GM04504 (cell line): ENCODE results near the gene TNKS1BP1.
A peak's percentile ranks its signal among the peaks of the same experiment; 100 is the strongest.

ENCODE experiments used
- DNase-seq: peaks from one replicate; pipeline ENCODE4 v3.0.0-alpha.2; 2012; ENCODE audit warnings: low read depth

Gene TNKS1BP1

GRCh38 chr11:57327721-57328120, 3.0 kb upstream of the TNKS1BP1 start:
- no peak for DNase-seq

- no peak for DNase-seq
Observed at GRCh38 chr11:57325735-57326048, 940 bp upstream of the TNKS1BP1 start.

DNA sequence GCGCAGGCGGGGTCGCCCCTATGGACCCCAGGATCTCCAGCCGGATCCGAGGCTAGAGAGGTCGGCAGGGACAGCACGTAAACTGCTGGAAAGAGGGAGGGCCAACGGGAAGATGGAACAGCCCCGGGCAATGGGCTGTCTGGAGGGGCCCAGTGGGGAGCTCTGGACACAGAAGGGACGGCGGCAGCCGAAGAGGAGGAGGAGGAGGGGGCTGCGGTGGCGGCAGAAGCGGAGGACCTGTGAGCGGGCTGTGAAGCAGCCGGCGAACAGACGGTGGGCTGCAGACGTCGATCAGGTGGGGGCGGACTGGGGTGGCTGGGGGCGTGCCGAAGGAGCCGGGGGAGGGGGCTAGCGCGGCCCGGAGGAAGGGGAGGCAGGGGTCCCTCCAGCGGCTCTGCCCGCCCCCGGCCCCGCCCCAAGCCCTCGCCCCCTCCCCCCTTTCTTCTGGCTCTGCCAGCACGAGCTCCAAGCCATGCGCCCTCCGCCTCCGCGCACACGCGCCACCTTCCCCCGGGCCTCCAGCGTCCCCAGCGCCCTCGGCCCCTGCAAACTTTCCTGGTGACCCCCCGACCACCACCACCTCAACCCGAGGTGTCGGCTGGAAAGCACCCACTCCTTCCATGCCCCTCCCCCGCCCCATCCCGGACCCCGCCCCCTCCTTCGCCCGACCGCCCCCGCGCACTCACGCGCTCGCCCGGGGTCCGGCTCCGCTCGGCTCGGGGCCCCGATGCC, 432 bp downstream of the TNKS1BP1 start:
- no peak for DNase-seq

DNA sequence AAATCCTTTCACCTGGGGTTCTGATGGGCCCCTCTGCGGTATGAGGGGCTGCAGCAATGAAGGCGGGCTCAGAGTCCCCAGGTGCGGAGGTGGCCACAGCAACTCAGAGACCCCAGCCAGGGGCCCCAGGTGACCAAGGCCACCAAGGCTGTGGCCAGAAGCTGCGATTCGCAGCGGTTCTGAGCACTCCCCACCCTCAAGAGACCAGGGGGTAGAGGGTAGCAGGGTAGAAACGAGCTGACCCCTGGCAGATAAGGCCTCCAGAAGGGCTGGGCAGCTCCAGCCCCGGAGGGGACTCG, 948 bp downstream of the TNKS1BP1 start:
- DNase-seq: no peak

DNA sequence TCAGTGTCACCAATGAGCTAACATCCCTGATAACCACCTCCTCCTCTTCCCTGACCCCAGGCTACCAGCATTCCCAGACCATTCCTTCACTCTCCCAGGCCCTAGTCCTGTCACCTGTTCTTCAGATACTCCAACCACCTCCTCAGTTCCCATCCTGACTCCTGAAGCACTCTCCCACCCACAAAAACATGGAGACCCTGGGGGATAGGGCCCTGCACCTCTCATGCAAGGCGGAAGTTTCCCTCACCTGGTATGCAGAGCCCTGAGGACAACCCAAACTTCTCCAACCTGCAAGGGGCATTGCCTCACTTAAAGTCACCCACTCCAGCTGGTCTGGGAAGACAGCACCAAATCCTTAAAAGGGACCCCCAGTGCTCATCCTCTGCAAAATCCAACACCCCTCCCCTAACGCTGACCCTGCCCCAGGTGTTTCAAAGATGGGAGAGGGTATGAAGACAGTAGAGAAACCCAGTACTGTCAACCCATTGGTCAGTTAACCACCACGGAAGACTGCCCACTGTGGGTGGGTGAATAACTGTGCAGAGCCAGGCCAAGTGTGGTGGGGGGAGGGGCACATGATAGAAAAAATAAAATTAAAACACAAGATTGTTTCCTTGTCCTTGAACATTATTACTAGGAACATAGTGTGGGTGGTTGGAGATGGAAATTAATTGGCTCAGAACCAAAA, 1.4 kb downstream of the TNKS1BP1 start:
- DNase-seq: no peak

DNA sequence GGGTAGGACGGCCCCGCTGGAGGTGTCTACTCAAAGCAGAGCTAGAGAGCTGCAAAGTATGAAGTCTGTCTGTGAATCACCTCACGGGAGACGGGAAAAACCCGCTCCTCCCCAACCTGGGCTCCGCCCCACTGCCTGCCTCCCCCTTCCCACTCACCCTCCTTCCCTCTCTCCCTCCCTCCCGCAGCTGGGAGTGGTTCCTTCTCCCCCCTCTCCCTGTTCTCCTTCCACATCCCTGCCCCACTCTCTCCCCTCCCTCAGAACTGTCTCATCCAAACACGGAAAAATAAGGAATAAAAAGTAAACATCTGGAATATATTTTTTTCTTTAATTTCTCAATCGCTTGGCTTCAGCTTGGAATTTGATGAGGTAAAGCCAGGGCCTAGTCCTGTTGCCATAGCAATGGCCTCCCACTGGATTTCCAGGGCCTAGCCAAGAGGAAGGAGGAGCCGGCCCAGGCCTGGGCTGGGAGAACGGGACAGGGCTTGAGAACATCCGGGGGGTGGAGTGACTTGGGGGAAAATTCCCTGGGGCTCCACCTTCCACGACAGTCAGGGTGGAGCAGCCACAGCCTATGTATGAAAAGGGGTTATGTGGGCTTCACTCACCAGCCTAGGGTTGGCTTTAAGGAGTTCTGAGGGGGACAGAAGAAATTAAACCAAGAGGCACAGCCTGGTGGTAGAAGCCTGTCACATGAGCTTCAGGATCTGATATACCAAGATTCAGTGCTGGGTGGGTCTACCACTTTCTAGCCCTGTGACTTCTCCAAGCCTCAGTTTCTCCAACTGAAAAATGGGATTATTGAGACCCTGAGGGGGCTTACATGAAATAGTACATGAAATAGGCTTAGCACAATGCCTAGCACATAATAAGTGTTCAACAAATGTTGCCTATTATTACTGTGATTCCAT, 2.2 kb downstream of the TNKS1BP1 start:
- peak; percentile 98 for DNase-seq

DNA sequence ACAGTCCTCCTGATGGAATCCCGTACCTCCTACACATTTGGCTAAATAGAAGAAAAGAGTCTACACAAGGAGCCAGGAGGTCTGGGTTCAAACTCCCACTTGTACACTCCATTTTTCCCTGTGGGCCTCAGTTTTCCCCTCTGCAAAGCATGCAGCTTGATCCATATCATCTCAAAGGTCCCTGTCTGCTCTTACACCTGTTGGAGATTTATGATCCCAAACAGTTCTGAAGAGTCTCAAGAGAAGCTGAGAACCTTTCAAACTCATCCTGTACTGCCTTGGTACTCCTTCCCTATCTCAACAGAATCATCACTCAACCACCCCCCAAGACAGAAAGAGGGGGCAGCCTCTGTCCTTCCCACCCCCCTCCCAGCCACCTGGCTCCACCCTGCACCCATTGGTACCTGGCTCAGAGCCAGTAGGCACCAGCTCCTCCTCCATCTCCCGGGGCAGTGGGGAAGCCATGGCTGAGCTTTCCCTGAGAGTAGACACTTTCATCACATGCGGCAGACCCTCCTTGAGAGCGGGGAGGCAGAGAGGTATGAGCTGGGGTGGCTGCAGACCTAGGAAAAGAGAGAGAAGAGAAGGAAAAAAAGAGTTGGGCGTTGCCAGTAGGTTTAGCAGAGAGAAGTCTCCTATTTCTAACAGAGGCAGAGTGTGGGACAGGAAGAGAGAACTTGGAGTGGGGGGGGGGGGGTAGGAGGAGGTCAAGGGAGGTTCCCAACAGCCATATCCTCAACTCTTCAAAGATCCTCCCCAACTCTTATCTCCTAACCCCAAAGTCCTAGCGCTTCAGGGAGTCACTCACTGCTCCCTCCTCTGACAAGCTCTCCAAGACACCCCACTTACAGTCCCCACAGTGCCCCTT, 3.1 kb downstream of the TNKS1BP1 start:
- DNase-seq: no peak

DNA sequence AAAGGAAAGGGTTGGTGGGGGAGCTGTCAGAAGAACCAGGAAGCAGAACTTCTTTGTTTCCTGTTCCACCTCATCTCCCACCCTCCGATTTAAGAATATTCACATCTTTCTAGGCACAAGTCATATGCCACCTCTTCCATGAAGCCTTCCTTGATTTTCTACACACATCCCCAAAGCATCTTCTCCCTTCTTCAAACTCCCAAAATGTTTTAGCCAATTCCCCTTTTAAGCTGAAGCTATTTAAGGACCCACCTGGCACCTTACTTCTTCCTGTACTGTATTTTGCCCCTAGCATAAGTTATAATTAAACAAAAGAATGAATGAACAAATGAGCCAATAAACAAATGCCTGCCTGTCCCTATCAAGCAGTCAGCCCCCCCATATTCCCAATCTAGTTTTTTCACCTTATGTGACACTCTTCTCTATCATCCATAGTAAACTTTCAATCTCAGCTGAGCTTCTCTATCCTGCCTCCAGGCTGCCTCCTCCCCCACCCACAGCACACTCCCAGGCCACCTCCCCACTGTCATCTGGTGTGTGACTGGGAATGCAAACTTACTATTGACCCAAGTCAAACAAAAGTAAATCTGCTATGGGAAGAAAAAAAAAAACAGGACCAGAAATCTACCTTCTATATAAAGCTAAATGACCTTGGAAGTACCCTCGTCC, 3.9 kb downstream of the TNKS1BP1 start:
- no peak for DNase-seq

DNA sequence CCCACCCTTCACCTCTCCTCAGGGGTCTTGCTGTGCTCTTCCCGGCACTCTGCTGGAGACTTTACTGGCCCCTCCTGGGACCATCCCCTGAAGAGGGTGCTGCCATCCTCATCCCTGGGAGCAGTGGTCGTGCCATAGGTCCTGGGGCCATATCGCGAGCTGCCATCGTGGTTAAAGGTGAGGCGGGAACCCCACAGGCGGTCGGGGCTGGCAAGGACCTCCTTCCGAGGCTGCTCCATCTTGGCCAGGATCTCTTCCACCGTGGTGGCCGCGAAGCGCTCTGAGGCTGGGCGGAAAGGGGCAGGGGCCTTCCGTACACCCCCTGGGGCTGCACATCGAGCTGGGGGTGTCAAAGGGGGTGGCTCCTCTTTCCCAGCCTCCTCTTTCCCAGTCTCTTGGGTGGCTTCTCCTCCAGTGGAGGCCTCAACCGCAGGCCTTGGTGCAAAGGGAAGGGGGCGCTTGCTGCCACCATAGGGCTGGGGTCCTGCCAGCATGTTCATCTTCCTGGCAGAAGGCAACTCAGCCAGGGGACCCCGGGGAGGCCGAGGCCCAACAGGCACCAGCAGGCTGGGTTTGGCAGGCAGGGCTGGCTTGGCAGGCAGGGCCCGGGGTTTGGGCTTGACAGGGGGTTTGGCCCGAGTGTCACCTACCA, 4.6 kb downstream of the TNKS1BP1 start:
- DNase-seq: no peak

DNA sequence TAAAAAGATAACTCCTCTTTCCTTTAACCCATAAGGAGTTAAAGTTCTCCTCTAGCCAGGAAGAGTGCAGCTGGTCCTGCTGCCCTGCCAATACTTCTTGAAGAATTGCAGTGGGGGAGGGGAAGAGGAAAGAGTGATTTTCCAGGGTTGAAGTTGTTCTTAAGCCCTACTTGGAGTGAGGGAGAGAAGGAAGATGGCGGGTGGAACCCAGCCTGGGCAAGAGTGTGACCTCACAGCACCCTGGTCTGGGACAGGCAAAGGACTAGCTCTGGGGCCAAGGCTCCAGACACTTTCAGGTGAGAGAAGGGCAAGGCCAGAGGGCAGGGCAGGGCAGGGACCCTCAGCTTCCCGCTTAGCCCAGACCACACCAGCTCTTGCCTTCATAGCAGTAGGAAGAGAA, 6.6 kb downstream of the TNKS1BP1 start:
- no peak for DNase-seq

DNA sequence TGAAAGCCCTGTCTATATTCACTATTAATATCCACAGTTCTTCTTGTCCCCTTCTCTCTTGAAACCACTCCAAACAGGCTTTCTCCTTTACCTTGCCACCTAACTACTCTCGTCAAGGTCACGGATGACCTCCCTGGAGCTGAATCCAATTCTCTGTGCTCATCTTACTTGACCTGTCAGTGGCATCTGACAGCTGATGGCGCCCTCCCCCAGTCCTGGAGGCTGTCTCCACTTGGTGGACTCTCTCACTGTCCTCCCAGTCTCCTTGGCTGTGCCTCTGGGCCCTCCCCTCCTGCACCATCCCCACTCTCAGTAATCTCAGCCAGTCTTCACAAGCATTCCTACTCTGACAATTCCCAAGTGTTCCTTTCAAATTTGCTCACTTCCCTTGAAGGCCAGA, 8.7 kb downstream of the TNKS1BP1 start:
- DNase-seq: no peak

GRCh38 chr11:57315491-57315890, 9.3 kb downstream of the TNKS1BP1 start:
- DNase-seq: no peak

- no peak for DNase-seq
Observed at GRCh38 chr11:57314221-57314973, 10.4 kb downstream of the TNKS1BP1 start.

DNA sequence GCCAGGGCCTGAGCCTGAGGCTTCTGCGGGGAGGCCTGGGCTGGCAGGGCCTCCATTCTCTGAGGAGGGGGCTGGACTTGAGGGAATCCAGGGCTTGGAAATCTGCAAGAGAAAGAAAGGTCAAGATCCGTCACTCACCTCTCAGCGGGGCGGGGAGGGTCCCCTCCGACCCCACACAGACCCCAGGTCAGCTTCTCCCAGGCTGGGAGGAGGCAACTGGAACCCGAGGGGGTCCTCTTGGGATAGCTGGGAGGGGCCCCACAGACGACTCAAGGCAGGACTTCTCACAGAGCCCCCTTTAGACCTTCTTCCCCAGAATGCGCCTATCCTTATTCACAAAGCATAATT, 11.0 kb downstream of the TNKS1BP1 start:
- no peak for DNase-seq

DNA sequence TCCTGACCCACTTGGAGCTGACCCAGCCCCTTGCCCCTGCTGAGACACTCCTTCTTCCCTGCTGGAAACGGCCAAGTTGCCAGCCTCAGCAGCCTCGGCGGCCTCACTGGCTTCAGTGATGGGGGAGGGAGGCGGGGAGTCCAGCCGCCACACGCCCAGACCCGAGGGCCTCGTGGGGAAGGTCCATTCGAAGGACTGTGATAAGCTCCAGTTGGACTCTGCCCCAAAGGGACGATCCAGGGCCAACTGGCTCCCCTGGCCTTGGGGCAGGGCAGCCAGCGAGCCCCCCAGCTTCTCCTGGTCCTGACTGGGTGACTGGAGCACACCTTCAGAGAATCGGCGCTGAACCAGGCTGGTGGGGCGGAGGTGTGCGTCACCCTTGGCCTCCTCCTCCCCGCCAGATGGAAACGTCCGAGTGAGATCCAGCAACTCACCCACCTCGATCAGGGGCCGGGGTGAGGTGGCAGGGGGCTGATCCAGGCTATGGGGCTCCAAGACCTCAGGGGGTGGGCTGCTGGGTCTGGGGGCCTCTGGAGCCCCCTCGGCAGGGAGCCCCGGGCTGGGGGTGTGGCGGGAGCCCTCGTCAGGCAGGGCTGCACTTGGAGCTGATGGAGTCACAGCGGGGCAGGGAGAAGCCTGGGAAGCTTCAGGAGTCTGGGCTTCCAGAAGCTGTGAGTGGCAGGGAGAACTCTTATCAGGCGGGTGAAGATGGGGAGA, 11.5 kb downstream of the TNKS1BP1 start:
- no peak for DNase-seq

GRCh38 chr11:57312511-57313021, 12.2 kb downstream of the TNKS1BP1 start:
- no peak for DNase-seq

GRCh38 chr11:57311109-57311936, 13.4 kb downstream of the TNKS1BP1 start:
- DNase-seq: peak; percentile 93

- no peak for DNase-seq
Observed at GRCh38 chr11:57310630-57311086, 14.1 kb downstream of the TNKS1BP1 start.

- no peak for DNase-seq
Observed at GRCh38 chr11:57310091-57310490, 14.7 kb downstream of the TNKS1BP1 start.
